Measurements from ENCODE around the gene ADAMTS12. TPM values are rescaled to one million over a fixed set of nuclear protein-coding genes. Genes with fewer than 3 reads are reported as not detected.

ADAMTS12 gene
- total and polyA plus RNA-seq, 10 of the 15 experiments (the other 5 are each of a cell fraction or from before 2014, with no cell fraction given), result 0.11 to 35.8 (median 20.7) TPM

DNA sequence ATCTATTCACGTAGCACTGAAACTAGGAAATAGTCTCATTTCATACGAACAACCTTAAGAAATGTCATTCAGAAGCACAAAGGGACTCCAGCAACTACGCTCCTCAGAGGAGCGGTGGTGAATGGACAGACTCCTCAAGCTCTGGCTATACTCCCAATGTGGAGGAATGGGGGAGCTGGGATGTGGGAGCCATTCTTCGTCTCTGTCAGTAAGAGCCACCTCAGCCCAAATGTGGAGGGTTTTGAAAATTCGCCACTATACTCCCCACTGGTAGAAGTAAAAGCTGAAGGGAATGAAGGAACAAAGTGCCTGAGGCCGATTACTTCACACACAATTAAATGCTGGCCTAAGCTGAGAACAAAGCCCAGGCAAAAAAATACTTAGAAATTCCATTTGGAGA, 96.3 kb downstream of the ADAMTS12 start (continued):
- TF ChIP-seq, protein P1, sequence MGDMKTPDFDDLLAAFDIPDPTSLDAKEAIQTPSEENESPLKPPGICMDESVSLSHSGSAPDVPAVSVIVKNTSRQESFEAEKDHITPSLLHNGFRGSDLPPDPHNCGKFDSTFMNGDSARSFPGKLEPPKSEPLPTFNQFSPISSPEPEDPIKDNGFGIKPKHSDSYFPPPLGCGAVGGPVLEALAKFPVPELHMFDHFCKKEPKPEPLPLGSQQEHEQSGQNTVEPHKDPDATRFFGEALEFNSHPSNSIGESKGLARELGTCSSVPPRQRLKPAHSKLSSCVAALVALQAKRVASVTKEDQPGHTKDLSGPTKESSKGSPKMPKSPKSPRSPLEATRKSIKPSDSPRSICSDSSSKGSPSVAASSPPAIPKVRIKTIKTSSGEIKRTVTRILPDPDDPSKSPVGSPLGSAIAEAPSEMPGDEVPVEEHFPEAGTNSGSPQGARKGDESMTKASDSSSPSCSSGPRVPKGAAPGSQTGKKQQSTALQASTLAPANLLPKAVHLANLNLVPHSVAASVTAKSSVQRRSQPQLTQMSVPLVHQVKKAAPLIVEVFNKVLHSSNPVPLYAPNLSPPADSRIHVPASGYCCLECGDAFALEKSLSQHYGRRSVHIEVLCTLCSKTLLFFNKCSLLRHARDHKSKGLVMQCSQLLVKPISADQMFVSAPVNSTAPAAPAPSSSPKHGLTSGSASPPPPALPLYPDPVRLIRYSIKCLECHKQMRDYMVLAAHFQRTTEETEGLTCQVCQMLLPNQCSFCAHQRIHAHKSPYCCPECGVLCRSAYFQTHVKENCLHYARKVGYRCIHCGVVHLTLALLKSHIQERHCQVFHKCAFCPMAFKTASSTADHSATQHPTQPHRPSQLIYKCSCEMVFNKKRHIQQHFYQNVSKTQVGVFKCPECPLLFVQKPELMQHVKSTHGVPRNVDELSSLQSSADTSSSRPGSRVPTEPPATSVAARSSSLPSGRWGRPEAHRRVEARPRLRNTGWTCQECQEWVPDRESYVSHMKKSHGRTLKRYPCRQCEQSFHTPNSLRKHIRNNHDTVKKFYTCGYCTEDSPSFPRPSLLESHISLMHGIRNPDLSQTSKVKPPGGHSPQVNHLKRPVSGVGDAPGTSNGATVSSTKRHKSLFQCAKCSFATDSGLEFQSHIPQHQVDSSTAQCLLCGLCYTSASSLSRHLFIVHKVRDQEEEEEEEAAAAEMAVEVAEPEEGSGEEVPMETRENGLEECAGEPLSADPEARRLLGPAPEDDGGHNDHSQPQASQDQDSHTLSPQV (IDR thresholded peaks at IDR 0.05), result no peak
- TF ChIP-seq TARDBP (IDR thresholded peaks at IDR 0.05; ENCODE audit: borderline replicate concordance), result no peak
- no peak for TF ChIP-seq MEF2A (IDR thresholded peaks at IDR 0.05; ENCODE audit: insufficient read depth, low read depth, low read length)
- TF ChIP-seq STAT3 (IDR thresholded peaks at IDR 0.05; ENCODE audit: low read depth, low read length), result no peak
- TF ChIP-seq RUNX3 (IDR thresholded peaks at IDR 0.05; ENCODE audit: low read length), result no peak
- no peak for TF ChIP-seq POLR2AphosphoS5 (IDR thresholded peaks at IDR 0.05; ENCODE audit: low read length)
- TF ChIP-seq CBFB (IDR thresholded peaks at IDR 0.05; ENCODE audit: low read depth), result no peak
- no peak for TF ChIP-seq YY1 (IDR thresholded peaks at IDR 0.05; ENCODE audit: low read depth, low read length)
- no peak for TF ChIP-seq SIN3A (IDR thresholded peaks at IDR 0.05; ENCODE audit: low read depth, low read length)
- TF ChIP-seq ZNF24 (IDR thresholded peaks at IDR 0.05), result no peak
- no peak for TF ChIP-seq NR2F1 (conservative IDR thresholded peaks at IDR 0.05)
